ENCODE measurements around the gene IFITM2.

Gene IFITM2

GRCh38 chr11:353179-353873, 45.7 kb downstream of the IFITM2 start:
- DNase-seq (ENCODE audit: insufficient read length, low spot score) (no peak), FAIRE-seq (no peak)
- TF ChIP-seq POLR2A (IDR thresholded peaks at IDR 0.05; ENCODE audit: low read depth, low read length) = no peak

GRCh38 chr11:355581-356458, 48.2 kb downstream of the IFITM2 start:
- DNase-seq (ENCODE audit: insufficient read length, low spot score) = peak; percentile 92
- no peak for FAIRE-seq
- TF ChIP-seq POLR2A (IDR thresholded peaks at IDR 0.05; ENCODE audit: low read depth, low read length) = peak; percentile 85

- no peak for FAIRE-seq
- TF ChIP-seq POLR2A (IDR thresholded peaks at IDR 0.05; ENCODE audit: low read depth, low read length) = no peak
- no peak for DNase-seq (ENCODE audit: insufficient read length, low spot score)
Measured at GRCh38 chr11:356610-357009, 49.0 kb downstream of the IFITM2 start.

- no peak for TF ChIP-seq POLR2A (IDR thresholded peaks at IDR 0.05; ENCODE audit: low read depth, low read length)
- DNase-seq (ENCODE audit: insufficient read length, low spot score) (no peak), FAIRE-seq (no peak)
Measured at GRCh38 chr11:357582-357981, 50.0 kb downstream of the IFITM2 start.

- DNase-seq (ENCODE audit: insufficient read length, low spot score) (no peak), FAIRE-seq (no peak)
- no peak for TF ChIP-seq POLR2A (IDR thresholded peaks at IDR 0.05; ENCODE audit: low read depth, low read length)
Measured at GRCh38 chr11:358129-358800, 50.6 kb downstream of the IFITM2 start.

Measured in H54 (cell line).